Vagina (tissue), 2 donors: ENCODE data around the gene SLC22A2. TPM values are rescaled to one million over a fixed set of nuclear protein-coding genes. Genes with fewer than 3 reads are reported as not detected.

Experiments used
- DNase-seq, 2 donors: peaks; one replicate each; pipeline ENCODE4 v3.0.0-alpha.2; 2017; ENCODE audit errors: extremely low spot score in 2 of 2
- H3K27ac ChIP-seq: fragments of 200-600 bp; sonication (generic); one replicate; pipeline ENCODE4 v1.5.1; 2019
- H3K27me3 ChIP-seq: fragments of 200-600 bp; sonication (generic); one replicate; pipeline ENCODE4 v1.5.1; 2019
- H3K36me3 ChIP-seq, 2 donors: fragments of 200-600 bp; sonication (generic); one replicate each; pipeline ENCODE4 v1.5.1; 2017 to 2019
- H3K4me1 ChIP-seq: fragments of 200-600 bp; sonication (generic); one replicate; pipeline ENCODE4 v1.5.1; 2019
- H3K4me3 ChIP-seq, 2 donors: fragments of 200-600 bp; sonication (generic); 1 replicate in 1 of 2; 2 replicates in 1 of 2; pipeline ENCODE4 v1.5.1; 2016 to 2019
- H3K9me3 ChIP-seq: fragments of 200-600 bp; sonication (generic); one replicate; pipeline ENCODE4 v1.5.1; 2019
- POLR2A ChIP-seq, 2 donors: fragments of 450-650 bp; IDR thresholded peaks; one replicate each; pipeline ENCODE4 v1.6.1; 2017; ENCODE audit warnings: antibody characterized with exemption in 2 of 2, mild to moderate bottlenecking in 2 of 2, moderate library complexity in 2 of 2
- POLR2AphosphoS5 ChIP-seq, 2 donors: sonication (generic); formaldehyde crosslinking; IDR thresholded peaks; one replicate each; pipeline ENCODE4 v1.9.0; 2017; ENCODE audit warnings: antibody characterized with exemption in 2 of 2, mild to moderate bottlenecking in 2 of 2, low read depth in 1 of 2; ENCODE audit not compliant: insufficient read depth in 1 of 2
- intact Hi-C: fragments of 100-400 bp; cut with DNase I; formaldehyde crosslinking; loops from one replicate; pipeline ENCODE4 v1.15.1; 2023
- total RNA-seq: library from RNA; depleted of rRNA; stranded (reverse); fragments of >200 nt; gene quantifications from one replicate; pipeline ENCODE4 v1.2.3, GENCODE V29; 2016
- TF ChIP-seq, protein P1 (sequence below), 3 experiments: fragments of 450-650 bp in 2 of 3; fragments of 200-600 bp in 1 of 3; sonication (generic) in 1 of 3; IDR thresholded peaks; one replicate each; pipeline ENCODE4 v1.5.1; 2017 to 2019; ENCODE audit warnings: antibody characterized with exemption in 3 of 3, mild to moderate bottlenecking in 2 of 3, moderate library complexity in 2 of 3

SLC22A2 gene
- total RNA-seq, 1 donor from 2014 or later = not detected

DNA sequence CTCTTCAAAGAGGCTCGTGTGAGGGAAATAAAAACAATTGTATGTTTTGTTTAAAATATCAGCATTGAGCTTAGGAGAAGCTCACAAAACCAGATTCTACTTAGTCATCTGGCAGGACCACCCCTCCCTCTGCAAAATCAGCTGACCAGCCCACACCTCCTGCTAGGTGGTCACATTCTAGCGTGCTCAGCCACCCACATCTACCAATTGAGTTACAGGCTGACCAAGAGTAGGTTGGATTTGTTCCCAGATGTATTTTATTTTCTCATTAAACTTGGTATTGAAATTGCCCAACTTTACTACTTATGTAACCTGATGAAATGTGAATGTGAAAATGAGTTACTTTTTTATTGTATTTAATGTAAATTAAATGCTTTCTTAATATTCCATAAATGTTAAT lies 56.2 kb downstream of the SLC22A2 start:
- no peak overlapping the region for H3K4me3 ChIP-seq
- H3K9me3 ChIP-seq = no peaks in the 10 kb centered on the region
- H3K27me3 ChIP-seq = no peaks in the 10 kb centered on the region
- TF ChIP-seq POLR2AphosphoS5 (IDR thresholded peaks at IDR 0.05; ENCODE audit: insufficient read depth in 1 of 2, low read depth in 1 of 2) (no peak), POLR2A (IDR thresholded peaks at IDR 0.05) (no peak)
- TF ChIP-seq, protein P1, sequence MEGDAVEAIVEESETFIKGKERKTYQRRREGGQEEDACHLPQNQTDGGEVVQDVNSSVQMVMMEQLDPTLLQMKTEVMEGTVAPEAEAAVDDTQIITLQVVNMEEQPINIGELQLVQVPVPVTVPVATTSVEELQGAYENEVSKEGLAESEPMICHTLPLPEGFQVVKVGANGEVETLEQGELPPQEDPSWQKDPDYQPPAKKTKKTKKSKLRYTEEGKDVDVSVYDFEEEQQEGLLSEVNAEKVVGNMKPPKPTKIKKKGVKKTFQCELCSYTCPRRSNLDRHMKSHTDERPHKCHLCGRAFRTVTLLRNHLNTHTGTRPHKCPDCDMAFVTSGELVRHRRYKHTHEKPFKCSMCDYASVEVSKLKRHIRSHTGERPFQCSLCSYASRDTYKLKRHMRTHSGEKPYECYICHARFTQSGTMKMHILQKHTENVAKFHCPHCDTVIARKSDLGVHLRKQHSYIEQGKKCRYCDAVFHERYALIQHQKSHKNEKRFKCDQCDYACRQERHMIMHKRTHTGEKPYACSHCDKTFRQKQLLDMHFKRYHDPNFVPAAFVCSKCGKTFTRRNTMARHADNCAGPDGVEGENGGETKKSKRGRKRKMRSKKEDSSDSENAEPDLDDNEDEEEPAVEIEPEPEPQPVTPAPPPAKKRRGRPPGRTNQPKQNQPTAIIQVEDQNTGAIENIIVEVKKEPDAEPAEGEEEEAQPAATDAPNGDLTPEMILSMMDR (IDR thresholded peaks at IDR 0.05) = no peak
- no peak for DNase-seq
- no peaks in the 10 kb centered on the region for H3K36me3 ChIP-seq
- peaks cover 15% of the 10 kb centered on the region for H3K4me1 ChIP-seq
- no peak overlapping the region for H3K27ac ChIP-seq
- intact Hi-C loops = no loop called here

DNA sequence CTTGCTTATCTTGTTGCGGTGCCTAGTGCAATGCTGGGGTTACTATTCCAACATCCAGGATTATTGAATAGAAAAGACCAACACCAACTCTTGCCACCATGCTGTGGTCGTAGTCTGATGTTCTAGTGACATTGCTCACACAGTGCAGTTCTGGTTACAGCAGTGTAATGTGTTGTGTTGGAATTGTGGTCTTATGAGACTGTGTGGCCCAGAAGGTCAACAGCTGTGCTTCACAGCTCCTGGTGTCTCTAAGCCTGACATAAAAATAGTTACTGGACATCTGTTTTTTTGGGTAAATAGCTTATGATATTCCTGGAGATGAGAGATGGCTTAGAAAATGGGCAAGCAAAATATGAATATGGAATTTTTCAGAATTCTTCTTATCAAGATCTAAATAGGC lies 57.6 kb downstream of the SLC22A2 start:
- TF ChIP-seq POLR2AphosphoS5 (IDR thresholded peaks at IDR 0.05; ENCODE audit: insufficient read depth in 1 of 2, low read depth in 1 of 2) (no peak), POLR2A (IDR thresholded peaks at IDR 0.05) (no peak)
- TF ChIP-seq, protein P1 (IDR thresholded peaks at IDR 0.05) = no peak
- H3K4me1 ChIP-seq = peaks cover 15% of the 10 kb centered on the region
- H3K4me3 ChIP-seq = no peak overlapping the region
- H3K36me3 ChIP-seq = no peaks in the 10 kb centered on the region
- intact Hi-C loops = no loop called here
- no peak for DNase-seq
- H3K27me3 ChIP-seq = no peaks in the 10 kb centered on the region
- H3K27ac ChIP-seq = no peak overlapping the region
- H3K9me3 ChIP-seq = no peaks in the 10 kb centered on the region

DNA sequence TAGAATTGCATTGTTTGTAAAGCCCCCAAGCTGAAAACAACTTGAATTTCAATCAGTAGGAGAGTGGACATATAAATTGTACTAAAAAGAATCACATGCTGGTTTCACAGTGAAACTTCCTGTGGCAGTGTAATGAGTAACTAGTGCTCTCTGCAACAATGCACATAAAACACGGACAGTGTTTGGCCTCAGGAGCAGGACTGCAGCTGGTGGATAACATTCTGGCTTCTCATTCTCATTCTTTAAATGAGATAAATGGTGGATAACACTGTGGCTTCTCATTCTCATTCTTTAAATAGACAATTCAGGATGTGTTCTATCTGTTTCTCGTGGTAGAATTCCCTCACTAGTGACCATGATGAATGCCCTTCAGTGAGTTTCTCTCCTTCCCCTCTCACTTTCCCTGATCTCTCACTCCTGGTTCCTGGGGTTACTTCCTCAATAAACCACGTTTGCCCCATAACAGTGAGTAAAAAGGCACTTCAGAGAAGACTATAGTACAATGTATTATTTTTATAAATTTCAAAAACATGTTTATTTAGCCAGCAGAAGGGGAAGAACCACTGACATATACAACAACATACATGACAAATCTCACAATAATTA lies 59.9 kb downstream of the SLC22A2 start:
- Histone ChIP-seq H3K4me3 (no peak overlapping the region), H3K27me3 (no peaks in the 10 kb centered on the region), H3K27ac (no peak overlapping the region), H3K9me3 (no peaks in the 10 kb centered on the region), H3K4me1 (peaks cover 15% of the 10 kb centered on the region), H3K36me3 (no peaks in the 10 kb centered on the region)
- no peak for TF ChIP-seq POLR2A (IDR thresholded peaks at IDR 0.05)
- TF ChIP-seq, protein P1 (IDR thresholded peaks at IDR 0.05) = no peak
- TF ChIP-seq POLR2AphosphoS5 (IDR thresholded peaks at IDR 0.05; ENCODE audit: insufficient read depth in 1 of 2, low read depth in 1 of 2) = no peak
- intact Hi-C loops = no loop called here
- DNase-seq = no peak

DNA sequence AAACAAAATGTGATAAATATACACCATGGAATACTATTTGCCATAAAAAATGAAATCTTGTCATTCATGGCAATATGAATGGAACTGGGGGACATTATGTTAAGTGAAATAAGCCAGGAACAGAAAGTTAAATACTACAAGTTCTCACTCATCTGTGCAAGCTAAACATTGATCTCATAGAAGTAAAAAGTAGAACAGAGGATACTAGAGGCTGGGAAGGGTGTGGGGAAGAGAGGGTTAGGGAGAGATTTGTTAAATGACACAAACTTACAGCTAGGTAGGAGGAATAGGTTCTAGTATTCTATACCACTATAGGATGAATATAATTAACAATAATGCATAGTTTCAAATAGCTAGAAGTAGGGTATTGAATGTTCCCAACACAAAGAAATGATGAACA lies 61.0 kb downstream of the SLC22A2 start:
- intact Hi-C loops = no loop called here
- DNase-seq = no peak
- no peaks in the 10 kb centered on the region for H3K36me3 ChIP-seq
- no peak overlapping the region for H3K4me3 ChIP-seq
- H3K27ac ChIP-seq = no peak overlapping the region
- peaks cover 1% of the 10 kb centered on the region for H3K9me3 ChIP-seq
- H3K27me3 ChIP-seq = no peaks in the 10 kb centered on the region
- peaks cover 15% of the 10 kb centered on the region for H3K4me1 ChIP-seq
- TF ChIP-seq POLR2A (IDR thresholded peaks at IDR 0.05) = no peak
- TF ChIP-seq, protein P1 (IDR thresholded peaks at IDR 0.05) = no peak
- no peak for TF ChIP-seq POLR2AphosphoS5 (IDR thresholded peaks at IDR 0.05; ENCODE audit: insufficient read depth in 1 of 2, low read depth in 1 of 2)

DNA sequence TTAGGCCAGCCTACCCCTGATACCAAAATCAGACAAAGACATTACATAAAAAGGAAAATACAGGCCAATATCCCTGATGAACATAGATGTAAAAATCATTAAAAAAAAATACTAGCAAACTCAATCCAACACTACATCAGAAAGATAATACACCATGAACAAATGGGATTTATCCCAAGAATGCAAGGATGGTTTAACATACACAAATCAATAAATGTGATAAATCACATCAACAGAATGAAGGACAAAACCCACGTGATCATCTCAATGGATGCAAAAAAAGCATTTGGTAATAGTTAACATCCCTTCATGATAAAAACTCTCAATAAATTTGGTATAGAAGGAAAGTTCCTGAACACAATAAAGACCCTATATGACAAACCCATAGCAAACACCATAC lies 63.8 kb downstream of the SLC22A2 start:
- no peak for TF ChIP-seq POLR2AphosphoS5 (IDR thresholded peaks at IDR 0.05; ENCODE audit: insufficient read depth in 1 of 2, low read depth in 1 of 2)
- no peak for TF ChIP-seq POLR2A (IDR thresholded peaks at IDR 0.05)
- TF ChIP-seq, protein P1 (IDR thresholded peaks at IDR 0.05) = no peak
- Histone ChIP-seq H3K36me3 (no peaks in the 10 kb centered on the region), H3K4me3 (no peak overlapping the region)

More for the DNA sequence above, 63.8 kb downstream of the SLC22A2 start:
- Histone ChIP-seq H3K27ac (no peak overlapping the region), H3K9me3 (peaks cover 5% of the 10 kb centered on the region), H3K4me1 (no peaks in the 10 kb centered on the region), H3K27me3 (no peaks in the 10 kb centered on the region)
- no peak for DNase-seq
- intact Hi-C loops = no loop called here
